ENCODE results near the gene TADA3.
A peak's percentile ranks its signal among the peaks of the same experiment; 100 is the strongest.

TADA3 gene

GRCh38 chr3:9809239-9809614 lies 17.0 kb upstream of the TADA3 start:
- DNase-seq: no peak

GRCh38 chr3:9808345-9809037 lies 16.2 kb upstream of the TADA3 start:
- DNase-seq: peak; percentile 33

GRCh38 chr3:9807981-9808344 lies 15.7 kb upstream of the TADA3 start:
- DNase-seq: no peak

- no peak for DNase-seq
These were observed 14.7 kb upstream of the TADA3 start for GRCh38 chr3:9806688-9807589.

GRCh38 chr3:9806137-9806536 lies 13.9 kb upstream of the TADA3 start:
- DNase-seq: no peak

GRCh38 chr3:9804996-9805395 lies 12.7 kb upstream of the TADA3 start:
- no peak for DNase-seq

- no peak for DNase-seq
These were observed 11.2 kb upstream of the TADA3 start for GRCh38 chr3:9803494-9803893.

GRCh38 chr3:9800529-9800928 lies 8.3 kb upstream of the TADA3 start:
- no peak for DNase-seq

GRCh38 chr3:9797196-9797945 lies 5.1 kb upstream of the TADA3 start:
- no peak for DNase-seq

- no peak for DNase-seq
These were observed 2.9 kb upstream of the TADA3 start for GRCh38 chr3:9795207-9795606.

- no peak for DNase-seq
These were observed 2.1 kb upstream of the TADA3 start for GRCh38 chr3:9794400-9794799.

- no peak for DNase-seq
These were observed 998 bp upstream of the TADA3 start for GRCh38 chr3:9793161-9793781.

GRCh38 chr3:9791790-9792404 lies 376 bp downstream of the TADA3 start:
- no peak for DNase-seq

GRCh38 chr3:9791127-9791526 lies 1.1 kb downstream of the TADA3 start:
- DNase-seq: no peak

GRCh38 chr3:9787714-9788113 lies 4.6 kb downstream of the TADA3 start:
- no peak for DNase-seq

GRCh38 chr3:9786825-9787669 lies 5.2 kb downstream of the TADA3 start:
- DNase-seq: no peak

- no peak for DNase-seq
These were observed 6.0 kb downstream of the TADA3 start for GRCh38 chr3:9786209-9786739.

GRCh38 chr3:9785602-9786001 lies 6.7 kb downstream of the TADA3 start:
- DNase-seq: no peak

GRCh38 chr3:9784965-9785364 lies 7.3 kb downstream of the TADA3 start:
- no peak for DNase-seq

GRCh38 chr3:9783954-9784353 lies 8.3 kb downstream of the TADA3 start:
- no peak for DNase-seq

- no peak for DNase-seq
These were observed 9.5 kb downstream of the TADA3 start for GRCh38 chr3:9782770-9783169.
